Left kidney (tissue), 2 donors: ENCODE data around the gene ME3. TPM values are rescaled to one million over a fixed set of nuclear protein-coding genes. Genes with fewer than 3 reads are reported as not detected.
"Not testable (repeated sequence)": the region's sequence is repeated elsewhere in the genome, so short reads cannot be mapped to it uniquely, and the experiment has no call there.

Experiments
- DNase-seq: peaks from one replicate; pipeline ENCODE4 v3.0.0-alpha.2; 2013
- polyA plus RNA-seq: library from polyadenylated mRNA; unstranded; fragments of 120-200 nt; gene quantifications from one replicate; pipeline ENCODE4 v1.2.1, GENCODE V29; 2013; ENCODE audit not compliant: insufficient read length

The ME3 gene
- polyA plus RNA-seq, 1 donor: 29.7 TPM

- no peak for DNase-seq
Measured at GRCh38 chr11:86559311-86559945, 113.0 kb downstream of the ME3 start.

GRCh38 chr11:86558841-86559240 lies 113.6 kb downstream of the ME3 start:
- no peak for DNase-seq

GRCh38 chr11:86558207-86558606 lies 114.2 kb downstream of the ME3 start:
- no peak for DNase-seq

GRCh38 chr11:86555866-86556265 lies 116.5 kb downstream of the ME3 start:
- no peak for DNase-seq

GRCh38 chr11:86555401-86555800 lies 117.0 kb downstream of the ME3 start:
- no peak for DNase-seq

GRCh38 chr11:86553265-86553664 lies 119.2 kb downstream of the ME3 start:
- DNase-seq: no peak

GRCh38 chr11:86551288-86552092 lies 120.9 kb downstream of the ME3 start:
- no peak for DNase-seq

GRCh38 chr11:86550757-86551156 lies 121.7 kb downstream of the ME3 start:
- DNase-seq: no peak

GRCh38 chr11:86548271-86548917 lies 124.0 kb downstream of the ME3 start:
- no peak for DNase-seq

- DNase-seq: no peak
Measured at GRCh38 chr11:86547727-86548126, 124.7 kb downstream of the ME3 start.

- DNase-seq: not testable (repeated sequence)
Measured at GRCh38 chr11:86541299-86541698, 131.1 kb downstream of the ME3 start.

- DNase-seq: no peak
Measured at GRCh38 chr11:86538223-86538548, 134.2 kb downstream of the ME3 start.

GRCh38 chr11:86537541-86538222 lies 134.7 kb downstream of the ME3 start:
- DNase-seq: no peak

GRCh38 chr11:86535773-86536172 lies 136.6 kb downstream of the ME3 start:
- DNase-seq: no peak

GRCh38 chr11:86524620-86525352 lies 147.6 kb downstream of the ME3 start:
- DNase-seq: no peak

- no peak for DNase-seq
Measured at GRCh38 chr11:86523738-86524619, 148.4 kb downstream of the ME3 start.

GRCh38 chr11:86522512-86522911 lies 149.9 kb downstream of the ME3 start:
- DNase-seq: not testable (repeated sequence)

- no peak for DNase-seq
Measured at GRCh38 chr11:86519064-86519911, 153.1 kb downstream of the ME3 start.

- DNase-seq: no peak
Measured at GRCh38 chr11:86518211-86518610, 154.2 kb downstream of the ME3 start.

GRCh38 chr11:86517557-86517956 lies 154.9 kb downstream of the ME3 start:
- DNase-seq: no peak
